K562 (cell line): Measurements from ENCODE around the gene CPNE9. TPM values are rescaled to one million over a fixed set of nuclear protein-coding genes. Genes with fewer than 3 reads are reported as not detected.

ENCODE experiments used
- ATAC-seq: fragments of 200-7000 bp; cut with Tn5 transposase; 3 replicates; pipeline ENCODE4 v1.9.1; 2020; ENCODE audit warnings: moderate library complexity
- BruUV-seq: library from RNA; stranded (reverse); fragments of 400-500 nt; replicated peaks from 2 replicates; lab custom pipeline; 2021; lab: Mats Ljungman, UMichigan
- CTCF ChIA-PET: fragments of 300-600 bp; formaldehyde crosslinking; extraction: SDS; loops from one replicate; lab custom pipeline; 2021; ENCODE audit warnings: low intra/inter-chr PET ratio; lab: Yijun Ruan, JAX
- POLR2A ChIA-PET: fragments of 300-600, 350-650 bp; sonication (Branson Sonifier 250); formaldehyde crosslinking; extraction: SDS; loops from one replicate; lab custom pipeline; 2021; ENCODE audit warnings: antibody characterized with exemption, inconsistent platforms; lab: Yijun Ruan, JAX
- DNase-seq, 4 experiments: peaks; one replicate each; pipeline versions ENCODE4 v3.0.0 to v3.0.0-alpha.2; 2011 to 2018; ENCODE audit warnings: low spot score in 3 of 4, mixed read lengths in 3 of 4; ENCODE audit errors: extremely low read depth in 1 of 4
- FAIRE-seq: peaks from 2 replicates; lab custom pipeline; 2011; peaks lifted over from hg19 to GRCh38; lab: Jason Lieb, UNC
- H2AFZ ChIP-seq: 2 replicates; pipeline ENCODE4 v1.6.0; 2011; ENCODE audit warnings: low read depth, low read length, control low read depth, inconsistent platforms
- H3K27ac ChIP-seq: fragments of 200-600 bp; 3 replicates; pipeline ENCODE4 v1.8.0; 2011; ENCODE audit warnings: low read depth, mild to moderate bottlenecking, control low read depth, inconsistent platforms, low read length, moderate library complexity, mixed read lengths; ENCODE audit errors: extremely low read depth
- H3K27me3 ChIP-seq, 2 experiments: fragments of 300-600 bp in 1 of 2; 2 replicates in 1 of 2; 3 replicates in 1 of 2; pipeline versions ENCODE4 v1.6.0 to v1.8.0; 2011; ENCODE audit warnings: inconsistent platforms in 2 of 2, low read length in 2 of 2, mild to moderate bottlenecking in 1 of 2, mixed read lengths in 1 of 2, moderate library complexity in 1 of 2; ENCODE audit not compliant: control insufficient read depth in 2 of 2, insufficient read depth in 2 of 2
- H3K36me3 ChIP-seq: fragments of 300-600 bp; 3 replicates; pipeline ENCODE4 v1.8.0; 2011; ENCODE audit warnings: mild to moderate bottlenecking, low read length, inconsistent platforms; ENCODE audit not compliant: control insufficient read depth, insufficient read depth
- H3K4me1 ChIP-seq, 2 experiments: fragments of 200-600 bp in 1 of 2; replicated peaks in 1 of 2; 2 replicates in 1 of 2; 3 replicates in 1 of 2; pipeline versions ENCODE4 v1.5.1 to v1.8.0; 2011; ENCODE audit warnings: inconsistent platforms in 2 of 2, low read length in 2 of 2, mild to moderate bottlenecking in 1 of 2, mixed read lengths in 1 of 2, moderate library complexity in 1 of 2; ENCODE audit not compliant: control insufficient read depth in 2 of 2, insufficient read depth in 2 of 2
- H3K4me2 ChIP-seq: 2 replicates; pipeline ENCODE4 v1.6.1; 2011; ENCODE audit warnings: low read length, control low read depth, inconsistent platforms, mixed read lengths; ENCODE audit not compliant: insufficient read depth
- H3K4me3 ChIP-seq: fragments of 200-600 bp; sonication (generic), shearing (Covaris generic); 2 replicates; pipeline ENCODE4 v1.5.1; 2016; ENCODE audit warnings: control low read depth, inconsistent platforms
- H3K79me2 ChIP-seq: fragments of 200-600 bp; 3 replicates; pipeline ENCODE4 v1.8.0; 2011; ENCODE audit warnings: low read length, inconsistent platforms; ENCODE audit not compliant: control insufficient read depth, insufficient read depth
- H3K9ac ChIP-seq, 2 experiments: 2 replicates each; pipeline versions ENCODE4 v1.6.0 to v1.6.1; 2011; ENCODE audit warnings: low read depth in 2 of 2, low read length in 2 of 2, control low read depth in 1 of 2, inconsistent platforms in 1 of 2, mild to moderate bottlenecking in 1 of 2, mixed read lengths in 1 of 2; ENCODE audit not compliant: insufficient read depth in 1 of 2
- H3K9me1 ChIP-seq: one replicate; pipeline ENCODE4 v1.6.0; 2011; ENCODE audit warnings: inconsistent platforms, mild to moderate bottlenecking, low read length, moderate library complexity; ENCODE audit not compliant: control insufficient read depth, insufficient read depth
- H3K9me3 ChIP-seq: replicated peaks from 2 replicates; pipeline ENCODE4 v1.5.1; 2011; ENCODE audit warnings: low read depth, low read length, inconsistent platforms; ENCODE audit not compliant: control insufficient read depth, insufficient read depth
- H4K20me1 ChIP-seq: replicated peaks from 2 replicates; pipeline ENCODE4 v1.6.1; 2011; ENCODE audit warnings: low read length, inconsistent platforms, mixed read lengths; ENCODE audit not compliant: control insufficient read depth, insufficient read depth
- EGR1 ChIP-seq: fragments of 450-650 bp; conservative IDR thresholded peaks from 2 replicates; pipeline ENCODE4 v1.6.1; 2017; ENCODE audit warnings: mild to moderate bottlenecking
- MAX ChIP-seq: sonication (generic); formaldehyde crosslinking; IDR thresholded peaks from 2 replicates; pipeline ENCODE4 v1.9.0; 2022; ENCODE audit warnings: mild to moderate bottlenecking, missing genetic modification reagents
- MNT ChIP-seq, 2 experiments: fragments of 450-650 bp; conservative IDR thresholded peaks; 2 replicates each; pipeline ENCODE4 v1.6.1; 2017; ENCODE audit warnings: mild to moderate bottlenecking in 2 of 2, moderate library complexity in 2 of 2
- POLR2AphosphoS2 ChIP-seq: IDR thresholded peaks from 2 replicates; pipeline ENCODE4 v1.6.1; 2012; ENCODE audit warnings: low read length, improper control_type of control experiment
- RBFOX2 ChIP-seq: fragments of 200-400 bp; formaldehyde crosslinking; IDR thresholded peaks from 2 replicates; pipeline ENCODE4 v1.6.1; 2017; ENCODE audit warnings: low read depth, mild to moderate bottlenecking, low read length, moderate library complexity
- RNF2 ChIP-seq: sonication (generic); IDR thresholded peaks from 2 replicates; pipeline ENCODE4 v1.6.1; 2016
- TARDBP ChIP-seq: fragments of 450-650 bp; IDR thresholded peaks from 2 replicates; pipeline ENCODE4 v1.6.1; 2016
- VEZF1 ChIP-seq: fragments of 200-800 bp; sonication (Bioruptor generic); IDR thresholded peaks from 2 replicates; pipeline ENCODE4 v1.6.1; 2017; ENCODE audit warnings: missing genetic modification characterization, missing compliant biosample characterization
- ZBTB7A ChIP-seq: IDR thresholded peaks from 2 replicates; pipeline ENCODE4 v1.6.1; 2011; ENCODE audit warnings: low read depth, mild to moderate bottlenecking, low read length, moderate library complexity, borderline replicate concordance; ENCODE audit not compliant: control insufficient read depth
- WGBS: fragments of 100-300 bp; shearing (Covaris generic); methylation state at CpG from one replicate; pipeline ENCODE4 v1.1.6; 2016; ENCODE audit warnings: low coverage, mixed read lengths; ENCODE audit not compliant: insufficient coverage; ENCODE audit errors: missing lambda C conversion rate; 5-methylcytosine and 5-hydroxymethylcytosine counted together
- in situ Hi-C: fragments of 300-500 bp; cut with MboI; formaldehyde crosslinking; loops from 4 replicates; pipeline ENCODE4 v1.15.0; 2018; ENCODE audit warnings: inconsistent platforms, mixed read lengths
- intact Hi-C: fragments of 100-400 bp; cut with micrococcal nuclease; formaldehyde crosslinking; loops from 2 replicates; pipeline ENCODE4 v1.14.2; 2022
- polyA plus RNA-seq, 8 experiments: library from polyadenylated mRNA; depleted of rRNA in 4 of 8; stranded (reverse) in 5 of 8; unstranded in 3 of 8; fragments of >200 nt; fragmentation: Nextera tagmentation in 2 of 8; fragmentation: Illumina TruSeq in 1 of 8; extraction: Ambion mirVana in 2 of 8; extraction: Trizol in 1 of 8; gene quantifications; 2 replicates each; pipeline versions ENCODE4 v1.2.1 to v1.2.3, GENCODE V29; 2011 to 2014; ENCODE audit warnings: inconsistent platforms in 1 of 8, missing spikeins in 1 of 8
- total RNA-seq, 7 experiments: library from RNA; depleted of rRNA in 6 of 7; stranded (reverse); fragments of >200 nt in 6 of 7; fragmentation: Illumina TruSeq in 2 of 7; extraction: Trizol in 2 of 7; gene quantifications; 2 replicates each; pipeline versions ENCODE4 v1.2.1 to v1.2.3, GENCODE V29; 2011 to 2021; ENCODE audit warnings: low replicate concordance in 1 of 7
- TF ChIP-seq, protein P1 (sequence below), 2 experiments: IDR thresholded peaks; 2 replicates each; pipeline ENCODE4 v1.6.1; 2011; ENCODE audit warnings: borderline replicate concordance in 1 of 2, control low read depth in 1 of 2, low read depth in 1 of 2, low read length in 1 of 2, mild to moderate bottlenecking in 1 of 2, mixed read lengths in 1 of 2, moderate library complexity in 1 of 2; ENCODE audit not compliant: insufficient read depth in 1 of 2, insufficient read length in 1 of 2, poor library complexity in 1 of 2, severe bottlenecking in 1 of 2; ENCODE audit errors: extremely low read depth in 1 of 2
- TF ChIP-seq, protein P2 (sequence below): fragments of 450-650 bp; IDR thresholded peaks from 2 replicates; pipeline ENCODE4 v1.6.1; 2018; ENCODE audit warnings: mild to moderate bottlenecking, low read depth; ENCODE audit not compliant: partially characterized antibody

The CPNE9 gene
- total and polyA plus RNA-seq, 9 of the 15 experiments (the other 6 are each of a cell fraction or from before 2014, with no cell fraction given): 0.22 to 0.56 (median 0.29) TPM; not detected in 3

DNA sequence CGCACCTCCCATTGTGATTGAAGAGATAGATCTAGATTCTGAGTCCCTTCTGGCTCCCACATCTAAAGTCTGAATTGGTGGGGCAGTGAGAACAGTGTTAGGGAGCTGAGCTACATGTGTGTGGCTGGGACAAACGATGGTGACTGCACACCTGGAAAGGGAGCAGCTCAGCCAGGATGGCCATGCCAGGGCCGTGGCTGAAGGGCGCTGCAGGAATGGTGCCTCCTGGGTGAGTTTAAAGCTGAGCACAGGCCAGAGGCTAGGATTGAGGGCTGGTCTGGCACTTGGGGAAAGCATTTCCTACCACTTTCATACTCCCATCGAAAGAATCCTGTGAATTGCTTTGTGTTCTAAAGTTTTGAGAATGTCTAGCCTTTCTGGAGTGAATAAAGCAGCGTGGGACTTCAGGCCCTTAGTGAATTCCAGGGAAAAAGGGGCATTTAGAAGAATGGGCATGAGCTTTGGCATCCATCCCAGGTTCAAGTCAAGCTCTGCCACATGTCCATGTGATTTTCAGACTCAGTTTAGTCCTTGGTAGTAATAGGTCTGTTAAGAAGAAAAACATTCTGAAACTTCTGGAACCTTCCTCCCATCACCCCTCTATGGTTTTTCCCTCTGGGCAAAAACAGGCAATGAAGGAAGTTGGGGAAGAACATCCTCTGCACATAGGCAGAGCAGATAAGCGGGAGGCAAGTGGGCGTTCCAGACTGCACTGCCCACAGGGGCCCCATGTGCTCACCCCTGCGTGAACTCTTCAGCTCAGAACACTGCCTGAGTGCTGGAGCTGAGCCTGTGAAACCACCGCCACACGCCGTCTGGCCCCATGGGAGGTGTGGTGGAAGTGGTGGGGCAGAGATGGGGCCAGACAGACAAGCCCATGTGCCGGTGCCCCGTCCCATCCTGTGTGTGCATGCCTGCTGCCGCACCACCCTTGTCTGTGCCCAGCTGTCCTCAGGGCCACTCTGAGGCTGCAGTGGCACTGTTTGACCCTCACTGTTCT is 12.9 kb upstream of the CPNE9 start:
- no TSS peak for BruUV-seq
- FAIRE-seq (peak; percentile 80), DNase-seq (peak; percentile 43 to 80 (median 60)), ATAC-seq (peak; percentile 78)
- H3K4me3 ChIP-seq: no peak overlapping the region
- H4K20me1 ChIP-seq: peaks cover 5% of the 10 kb centered on the region; the same call in 1 of the 2 replicates
- WGBS: 47% methylated on average over 15 of the region's 15 CpGs
- H3K36me3 ChIP-seq: peaks cover 94% of the 10 kb centered on the region; the same call in 2 of the 3 replicates
- H3K27ac ChIP-seq: peak overlapping the region; percentile 18; the same call in 1 of the 3 replicates
- H3K9me1 ChIP-seq: no peaks in the 10 kb centered on the region
- peaks cover 20 to 26% of the 10 kb centered on the region in 2 experiments; a peak in 4 of 5 replicates for H3K4me1 ChIP-seq
- intact Hi-C loops: no loop called here
- no peaks in the 10 kb centered on the region for H3K27me3 ChIP-seq
- no peaks in the 10 kb centered on the region for H3K9me3 ChIP-seq
- H2AFZ ChIP-seq: peak overlapping the region; percentile 34; the same call in 1 of the 2 replicates
- H3K79me2 ChIP-seq: no peaks in the 10 kb centered on the region
- CTCF ChIA-PET: interaction anchor here (0.7 kb wide), 1 partner anchor 450 kb away, joined by 3 read pairs; no protein-coding TSS in a partner anchor
- in situ Hi-C loops: no loop called here
- H3K9ac ChIP-seq: peak overlapping the region in 1 of 2 experiments; percentile 81; a peak in 2 of 4 replicates
- POLR2A ChIA-PET: interaction anchor here (0.7 to 3.5 kb wide), 5 partner anchors 9 to 324 kb away, joined by 3 to 15 read pairs (median 5); no protein-coding TSS in a partner anchor
- H3K4me2 ChIP-seq: no peak overlapping the region
- TF ChIP-seq, protein P1, sequence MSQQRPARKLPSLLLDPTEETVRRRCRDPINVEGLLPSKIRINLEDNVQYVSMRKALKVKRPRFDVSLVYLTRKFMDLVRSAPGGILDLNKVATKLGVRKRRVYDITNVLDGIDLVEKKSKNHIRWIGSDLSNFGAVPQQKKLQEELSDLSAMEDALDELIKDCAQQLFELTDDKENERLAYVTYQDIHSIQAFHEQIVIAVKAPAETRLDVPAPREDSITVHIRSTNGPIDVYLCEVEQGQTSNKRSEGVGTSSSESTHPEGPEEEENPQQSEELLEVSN (IDR thresholded peaks at IDR 0.05; ENCODE audit: borderline replicate concordance in 1 of 2, extremely low read depth in 1 of 2, insufficient read depth in 1 of 2, insufficient read length in 1 of 2, low read depth in 1 of 2, low read length in 1 of 2, poor library complexity in 1 of 2, severe bottlenecking in 1 of 2): peak in 1 of 2 experiments; percentile 56
- no peak for TF ChIP-seq TARDBP
- peak; percentile 26; the same call in 1 of the 2 replicates for TF ChIP-seq RBFOX2
- TF ChIP-seq RNF2: 0 out of 2 replicates have a peak, but pooled peaks have one; percentile 31
- TF ChIP-seq VEZF1 (CRISPR knock-in tag): 0 out of 2 replicates have a peak, but pooled peaks have one; percentile 17
- TF ChIP-seq, protein P2, sequence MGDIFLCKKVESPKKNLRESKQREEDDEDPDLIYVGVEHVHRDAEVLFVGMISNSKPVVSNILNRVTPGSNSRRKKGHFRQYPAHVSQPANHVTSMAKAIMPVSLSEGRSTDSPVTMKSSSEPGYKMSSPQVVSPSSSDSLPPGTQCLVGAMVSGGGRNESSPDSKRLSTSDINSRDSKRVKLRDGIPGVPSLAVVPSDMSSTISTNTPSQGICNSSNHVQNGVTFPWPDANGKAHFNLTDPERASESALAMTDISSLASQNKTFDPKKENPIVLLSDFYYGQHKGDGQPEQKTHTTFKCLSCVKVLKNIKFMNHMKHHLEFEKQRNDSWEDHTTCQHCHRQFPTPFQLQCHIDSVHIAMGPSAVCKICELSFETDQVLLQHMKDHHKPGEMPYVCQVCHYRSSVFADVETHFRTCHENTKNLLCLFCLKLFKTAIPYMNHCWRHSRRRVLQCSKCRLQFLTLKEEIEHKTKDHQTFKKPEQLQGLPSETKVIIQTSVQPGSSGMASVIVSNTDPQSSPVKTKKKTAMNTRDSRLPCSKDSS: no peak
- TF ChIP-seq ZBTB7A: peak; percentile 37; the same call in 1 of the 2 replicates
- peak; percentile 82 for TF ChIP-seq MAX (CRISPR knock-in tag)
- TF ChIP-seq EGR1: peak; percentile 78
- no peak for TF ChIP-seq POLR2AphosphoS2
- peak; percentile 20 to 30; a peak in 1 of 4 replicates for TF ChIP-seq MNT (conservative IDR thresholded peaks at IDR 0.05)
